ENCODE measurements around the gene GPR162. TPM values are rescaled to one million over a fixed set of nuclear protein-coding genes. Genes with fewer than 3 reads are reported as not detected.

The GPR162 gene
- total and polyA plus RNA-seq, 8 donors, result 0.41 to 8.8 (median 1.5) TPM

GRCh38 chr12:6782850-6783566 is 38.6 kb upstream of the GPR162 start:
- no peak for FAIRE-seq
- ATAC-seq, result no peak
- WGBS, 2 donors, result 65 to 68% methylated on average over 10 of the region's 10 CpGs
- H3K4me1 ChIP-seq, result peaks cover 0 to 3% (median 0%) of the 10 kb centered on the region in 3 donors
- no peak for DNase-seq
- H3K36me3 ChIP-seq, result no peaks in the 10 kb centered on the region
- no peak for TF ChIP-seq CTCF (IDR thresholded peaks at IDR 0.05)
- H3K27ac ChIP-seq, result no peak overlapping the region
- intact Hi-C loops (cut with DNase I), result loop anchor here in 1 of 3 donors (5.0 kb wide), 1 partner anchor 46 kb away; no protein-coding TSS in a partner anchor
- no peak overlapping the region for H3K4me3 ChIP-seq
- H3K9me3 ChIP-seq, result no peaks in the 10 kb centered on the region
- H3K27me3 ChIP-seq, result no peaks in the 10 kb centered on the region

- no peak for FAIRE-seq
These were observed 37.8 kb upstream of the GPR162 start for GRCh38 chr12:6783828-6784227.

GRCh38 chr12:6784296-6784695 is 37.3 kb upstream of the GPR162 start:
- no peaks in the 10 kb centered on the region for H3K4me1 ChIP-seq
- no peak for TF ChIP-seq CTCF (IDR thresholded peaks at IDR 0.05)
- no peak for ATAC-seq
- WGBS, 2 donors, result 59 to 66% methylated on average over 5 of the region's 5 CpGs
- DNase-seq, result no peak
- H3K27me3 ChIP-seq, result no peaks in the 10 kb centered on the region
- no peak for FAIRE-seq
- H3K4me3 ChIP-seq, result no peak overlapping the region
- no peak overlapping the region for H3K27ac ChIP-seq
- no peaks in the 10 kb centered on the region for H3K36me3 ChIP-seq
- H3K9me3 ChIP-seq, result no peaks in the 10 kb centered on the region
- intact Hi-C loops (cut with DNase I), result loop anchor here in 1 of 3 donors (5.0 kb wide), 1 partner anchor 47 kb away; no protein-coding TSS in a partner anchor

More at GRCh38 chr12:6783828-6784227, 37.8 kb upstream of the GPR162 start:
- DNase-seq (no peak), ATAC-seq (no peak)
- Histone ChIP-seq H3K4me3 (no peak overlapping the region), H3K36me3 (no peaks in the 10 kb centered on the region), H3K27me3 (no peaks in the 10 kb centered on the region), H3K9me3 (no peaks in the 10 kb centered on the region), H3K4me1 (no peaks in the 10 kb centered on the region), H3K27ac (no peak overlapping the region)
- TF ChIP-seq CTCF (IDR thresholded peaks at IDR 0.05), result no peak
- WGBS, 2 donors, result 84 to 85% methylated on average over 9 of the region's 9 CpGs
- intact Hi-C loops (cut with DNase I), result loop anchor here in 1 of 3 donors (5.0 kb wide), 1 partner anchor 47 kb away; no protein-coding TSS in a partner anchor

- intact Hi-C loops (cut with DNase I), result loop anchor here in 1 of 3 donors (5.0 kb wide), 1 partner anchor 47 kb away; no protein-coding TSS in a partner anchor
- WGBS, 2 donors, result 71 to 72% methylated on average over 5 of the region's 5 CpGs
- Histone ChIP-seq H3K27ac (no peak overlapping the region), H3K4me1 (no peaks in the 10 kb centered on the region), H3K9me3 (no peaks in the 10 kb centered on the region), H3K4me3 (no peak overlapping the region), H3K27me3 (no peaks in the 10 kb centered on the region), H3K36me3 (no peaks in the 10 kb centered on the region)
- DNase-seq, result no peak
- no peak for FAIRE-seq
- no peak for ATAC-seq
- TF ChIP-seq CTCF (IDR thresholded peaks at IDR 0.05), result no peak
These were observed 36.9 kb upstream of the GPR162 start for GRCh38 chr12:6784761-6785160.
